HL-60 (cell line): ENCODE measurements around the gene PACSIN1.

Experiments used
- CTCF ChIP-seq: IDR thresholded peaks from one replicate; pipeline ENCODE4 v1.5.1; 2011; ENCODE audit warnings: low read length, control low read depth, inconsistent platforms; ENCODE audit not compliant: insufficient read depth
- POLR2AphosphoS5 ChIP-seq: IDR thresholded peaks from 2 replicates; pipeline ENCODE4 v1.6.1; 2012; ENCODE audit warnings: low read depth

GRCh38 chr6:34475238-34475682 lies 9.4 kb downstream of the PACSIN1 start:
- TF ChIP-seq CTCF, result no peak
- no peak for TF ChIP-seq POLR2AphosphoS5
